HL-60/S4 (cell line): Measurements from ENCODE around the gene SP2.

Experiments
- in situ Hi-C: fragments of 300-500 bp; cut with MboI; formaldehyde crosslinking; loops from 2 replicates; pipeline ENCODE4 v1.14.3; 2022; ENCODE audit warnings: low sequenced_read_pairs

The SP2 gene

GRCh38 chr17:47895856-47896671 lies at the start of gene SP2:
Gene SP2, plus strand, starts transcription at chr17:47896236. Its CDS starts 51 bp downstream, at chr17:47896287.
- in situ Hi-C loops, result loop anchor here (5.0 kb wide), 1 partner anchor 36 kb away; no protein-coding TSS in a partner anchor

GRCh38 chr17:47846716-47847340 lies 49.2 kb upstream of the SP2 start:
- in situ Hi-C loops, result no loop called here

GRCh38 chr17:47847341-47848197 lies 48.5 kb upstream of the SP2 start:
- in situ Hi-C loops, result no loop called here

GRCh38 chr17:47848198-47848513 lies 47.9 kb upstream of the SP2 start:
- in situ Hi-C loops, result no loop called here

DNA sequence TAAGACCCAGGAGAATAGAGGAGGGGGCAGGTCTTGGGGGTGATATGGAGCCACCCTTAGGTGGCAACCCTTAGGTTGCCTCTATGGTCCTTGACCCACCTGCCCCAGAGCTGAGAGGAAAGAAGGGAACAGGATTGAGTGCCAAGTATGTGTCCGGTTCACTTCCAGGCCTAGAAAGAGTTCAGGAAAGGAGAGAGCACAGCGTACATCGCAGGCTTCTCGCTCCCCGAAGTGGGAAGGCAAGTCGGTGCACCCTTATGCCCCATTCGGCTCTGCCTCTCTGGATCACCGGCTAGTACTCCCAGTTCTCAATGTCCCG lies 45.7 kb upstream of the SP2 start:
- in situ Hi-C loops, result no loop called here

DNA sequence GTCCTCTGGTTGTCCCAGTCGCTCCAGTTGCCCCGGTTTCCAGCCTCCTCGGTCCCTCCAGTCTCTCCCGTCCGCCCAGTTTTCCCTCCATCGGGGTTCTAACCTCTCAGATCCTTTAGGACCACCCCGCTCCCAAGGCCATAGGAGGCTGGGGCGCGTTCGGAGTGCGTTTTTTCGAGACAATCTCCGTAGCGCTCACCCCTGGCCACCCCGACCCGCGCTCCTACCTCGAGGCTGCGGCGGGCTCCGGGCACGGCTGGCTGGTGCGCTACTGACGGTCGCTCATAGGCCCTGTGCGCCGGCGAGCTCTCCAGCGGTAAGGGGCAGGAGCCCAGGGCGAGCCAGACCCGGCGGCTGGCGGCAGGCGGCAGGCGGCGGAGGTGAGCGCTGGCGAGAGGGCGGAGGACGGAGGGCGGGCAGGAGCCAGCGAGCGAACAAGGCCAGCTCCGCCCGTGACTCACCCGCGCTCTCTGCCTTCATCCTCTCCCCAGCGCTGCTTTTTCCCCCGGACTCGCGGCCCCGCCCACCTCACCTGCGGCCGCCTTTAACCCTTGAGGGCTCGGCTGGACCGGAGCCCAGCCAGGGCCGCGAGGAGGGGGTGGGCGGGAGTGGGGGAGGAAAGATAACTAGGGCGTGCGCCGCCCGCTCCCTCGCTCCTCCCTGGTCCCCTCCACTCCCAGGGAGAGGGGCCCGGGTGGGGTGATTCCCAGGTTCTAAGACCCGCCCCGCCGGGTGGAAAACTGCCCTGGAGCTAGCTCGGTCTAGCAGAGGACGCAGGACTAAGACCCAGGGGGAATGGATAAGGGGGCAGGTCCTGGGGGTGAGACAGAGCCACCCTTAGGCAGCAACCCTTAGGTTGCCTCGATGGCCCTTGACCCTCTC lies 45.1 kb upstream of the SP2 start, which contains the start of gene SP6:
Gene SP6, minus strand, starts transcription at position 472 of the 882 bp plus-strand sequence. CDS start 2,734 bp downstream, outside the sequence.
- in situ Hi-C loops, result no loop called here

- in situ Hi-C loops, result no loop called here
Measured at GRCh38 chr17:47851764-47852112, 44.3 kb upstream of the SP2 start.

GRCh38 chr17:47852113-47852949 lies 43.7 kb upstream of the SP2 start:
- in situ Hi-C loops, result no loop called here

GRCh38 chr17:47853616-47854015 lies 42.4 kb upstream of the SP2 start:
- in situ Hi-C loops, result no loop called here

DNA sequence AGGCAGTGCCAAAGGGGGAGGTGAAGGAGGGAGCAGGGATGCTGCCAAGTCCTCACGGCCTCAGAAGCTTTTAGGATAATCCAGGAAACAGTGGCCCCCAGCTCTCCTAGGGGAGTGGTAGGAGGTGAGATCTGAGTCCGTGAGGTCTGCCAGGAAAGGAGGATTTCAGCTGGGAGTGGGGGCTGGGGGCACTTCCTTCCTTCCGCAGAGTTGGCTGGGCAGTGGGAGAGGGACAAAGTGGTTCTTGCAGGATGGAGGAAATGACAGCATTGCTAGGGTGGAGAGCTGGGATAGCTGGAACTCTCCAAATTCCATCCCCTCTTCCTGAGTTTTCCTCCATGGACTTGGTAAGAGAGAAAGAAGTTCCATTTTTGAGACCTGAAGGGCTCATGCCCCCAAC lies 40.3 kb upstream of the SP2 start:
- in situ Hi-C loops, result no loop called here

- in situ Hi-C loops, result no loop called here
Measured at GRCh38 chr17:47856830-47857229, 39.2 kb upstream of the SP2 start.

DNA sequence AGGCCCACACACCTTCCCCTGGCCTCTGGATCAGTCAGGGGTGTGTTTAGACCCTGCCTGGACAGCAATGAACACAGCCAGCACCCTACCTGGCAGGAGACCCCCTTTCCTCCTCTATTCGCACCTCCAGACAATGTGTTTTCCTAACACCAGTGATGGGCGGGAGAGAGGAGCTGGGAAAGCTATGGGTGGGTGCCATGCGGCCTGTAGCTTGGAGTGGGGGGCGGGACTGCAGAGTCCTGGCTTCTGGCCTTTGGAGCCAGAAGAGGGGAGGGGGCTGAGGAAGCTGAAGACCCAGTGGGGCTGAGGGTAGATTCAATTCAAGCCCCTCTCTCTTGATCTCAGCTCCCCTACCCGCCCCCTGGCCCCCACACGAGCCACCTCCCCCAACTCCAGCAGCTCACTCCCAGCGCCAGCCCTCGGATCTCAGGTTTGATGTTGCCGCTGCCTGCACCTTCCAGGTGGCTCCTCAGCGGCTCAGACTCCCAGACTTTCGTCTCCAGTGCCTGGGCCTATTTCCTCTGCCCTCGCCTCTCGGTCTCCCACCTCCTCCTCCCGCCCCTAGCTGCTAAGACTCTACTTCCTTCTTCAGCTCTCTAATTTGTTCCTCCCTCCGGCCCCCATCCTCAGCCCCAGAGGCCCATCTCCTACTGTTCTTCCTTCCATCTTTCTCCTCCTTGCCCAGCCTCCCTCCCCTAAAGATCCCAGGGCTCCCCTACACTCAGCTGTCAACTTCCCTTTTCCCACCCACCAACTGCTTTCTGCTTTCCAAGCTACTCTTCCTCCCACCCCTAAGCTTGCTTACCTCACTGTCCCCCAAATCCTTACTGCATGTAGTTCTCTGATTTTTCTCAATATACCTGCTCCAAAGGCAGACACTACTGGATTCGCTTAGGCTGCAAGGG lies 38.2 kb upstream of the SP2 start:
- in situ Hi-C loops, result no loop called here

DNA sequence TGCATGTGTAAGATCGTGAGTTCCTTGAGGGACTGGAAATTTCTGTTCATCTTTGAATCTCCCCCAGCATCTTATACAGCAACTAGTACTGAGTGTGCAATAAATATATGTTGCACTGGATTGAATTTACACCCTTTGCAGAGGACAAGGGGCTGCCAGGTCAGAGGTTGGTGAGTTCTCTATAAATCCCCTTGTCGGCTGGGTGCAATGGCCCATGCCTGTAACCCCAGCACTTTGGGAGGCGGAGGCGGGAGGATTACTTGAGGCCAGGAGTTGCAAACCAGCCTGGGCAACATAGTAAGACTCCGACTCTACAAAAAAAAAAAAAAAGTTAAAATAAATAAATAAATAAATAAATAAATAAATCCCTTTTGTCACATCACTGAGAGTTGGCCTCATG lies 35.6 kb upstream of the SP2 start:
- in situ Hi-C loops, result no loop called here

DNA sequence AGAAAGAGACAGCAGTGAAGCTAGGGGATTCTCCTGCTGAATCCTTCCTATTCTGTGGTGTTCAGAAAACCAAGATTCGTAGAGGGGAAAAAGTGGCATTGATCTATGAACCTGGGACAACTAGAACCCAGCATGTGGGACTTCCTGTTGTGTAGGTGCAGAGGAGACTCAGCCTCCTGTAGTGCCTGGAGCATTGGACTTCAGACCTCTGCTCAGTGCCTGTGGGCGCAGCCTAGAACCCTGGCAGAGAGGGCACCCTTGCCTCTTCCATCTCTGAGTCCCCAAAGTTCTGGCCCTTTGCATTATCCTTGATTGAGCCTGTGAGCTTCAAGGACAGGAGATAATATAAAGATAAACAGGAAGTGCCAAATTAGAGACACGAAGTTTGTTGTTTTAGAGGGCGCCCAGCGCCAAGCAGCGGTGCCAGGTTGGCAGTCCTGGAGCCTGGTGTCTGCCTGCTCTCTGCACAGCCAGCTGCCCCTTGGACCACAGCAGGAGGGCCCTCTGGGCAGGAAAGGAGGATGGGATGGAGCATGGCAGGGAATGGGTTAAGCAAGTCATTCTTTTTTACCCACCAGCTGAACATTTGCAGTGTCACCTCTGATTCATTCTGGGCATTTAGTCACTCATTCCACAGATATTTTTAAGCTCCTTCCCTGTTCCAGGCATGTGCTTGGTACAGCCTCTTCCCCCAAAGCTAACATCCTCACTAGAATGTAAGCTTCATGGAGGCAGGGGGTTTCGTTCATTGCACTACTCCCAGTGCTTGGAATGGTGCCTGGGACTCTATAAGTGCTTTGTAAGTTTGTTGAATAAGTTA lies 33.2 kb upstream of the SP2 start:
- in situ Hi-C loops, result no loop called here

DNA sequence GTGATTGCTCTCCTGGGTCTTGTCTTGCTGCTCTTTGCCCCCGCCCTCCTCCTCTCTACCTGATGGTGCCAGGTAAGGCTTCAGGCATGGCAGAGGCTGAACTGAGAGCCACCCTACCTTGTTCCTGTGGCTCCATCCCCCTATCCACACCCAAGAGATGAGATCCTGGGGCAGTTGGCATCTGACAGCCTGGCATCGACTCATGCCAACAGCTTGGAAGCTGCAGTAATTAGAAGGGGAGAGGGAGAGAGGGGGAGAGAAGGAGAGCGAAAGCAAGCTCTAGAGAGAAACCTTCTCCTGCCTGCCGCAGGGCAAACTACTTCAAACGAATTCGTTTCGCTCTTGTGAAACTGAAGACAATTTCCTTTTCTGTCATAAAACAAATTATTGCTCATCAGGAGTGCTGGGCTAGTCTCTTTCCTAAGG lies 31.2 kb upstream of the SP2 start:
- in situ Hi-C loops, result no loop called here

- in situ Hi-C loops, result no loop called here
Measured at GRCh38 chr17:47866941-47867340, 29.1 kb upstream of the SP2 start.

DNA sequence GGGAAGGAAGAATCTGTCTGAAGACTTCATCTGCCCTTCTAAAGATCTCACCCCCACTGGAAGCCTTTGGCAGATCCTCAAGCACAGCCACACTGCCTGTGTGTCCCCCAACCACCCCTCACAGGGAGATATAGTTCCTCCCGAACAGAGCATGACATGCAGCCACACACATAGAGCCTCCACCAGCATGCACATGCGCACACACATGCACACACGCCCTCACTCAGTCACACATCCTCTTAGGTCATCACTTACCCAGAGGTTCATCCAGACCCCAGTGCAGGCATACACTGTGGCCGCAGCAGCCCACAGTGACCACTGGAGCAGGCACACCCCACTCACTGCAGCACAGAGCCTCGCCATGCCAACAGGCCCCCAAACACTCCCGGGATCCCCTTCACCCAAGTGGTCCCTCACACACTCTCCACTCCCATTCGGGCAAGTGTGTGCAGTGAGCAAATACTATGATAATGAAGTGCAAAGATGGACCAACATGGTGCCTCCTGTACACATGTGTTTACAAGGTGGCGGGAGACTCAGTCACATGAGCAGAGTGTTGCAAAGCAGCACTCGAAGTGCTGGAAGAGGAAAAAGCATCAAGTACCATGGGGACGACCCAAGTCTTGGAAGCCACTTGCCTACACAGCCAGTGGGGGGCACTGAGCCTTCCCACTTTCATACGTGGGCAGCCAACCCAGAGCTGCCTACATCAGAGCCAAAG lies 28.1 kb upstream of the SP2 start:
- in situ Hi-C loops, result no loop called here
